Lung (tissue), 12 donors: ENCODE results near the gene MAGED4B. TPM values are rescaled to one million over a fixed set of nuclear protein-coding genes. Genes with fewer than 3 reads are reported as not detected.
"Not testable (repeated sequence)": the region's sequence is repeated elsewhere in the genome, so short reads cannot be mapped to it uniquely, and the experiment has no call there.

Experiments used
- ATAC-seq: fragments of 200-7000 bp; cut with Tn5 transposase; one replicate; pipeline ENCODE4 v1.9.1; 2020; ENCODE audit warnings: moderate number of reproducible peaks; ENCODE audit not compliant: insufficient read depth, low FRiP score
- DNase-seq, 3 donors: peaks; one replicate each; pipeline ENCODE4 v3.0.0-alpha.2; 2013 to 2017
- H3K27ac ChIP-seq, 2 donors: one replicate each; pipeline ENCODE4 v1.5.1; 2013; ENCODE audit warnings: mild to moderate bottlenecking in 2 of 2, moderate library complexity in 2 of 2, control low read depth in 1 of 2, inconsistent platforms in 1 of 2, low read depth in 1 of 2, low read length in 1 of 2
- H3K27me3 ChIP-seq, 3 donors: one replicate each; pipeline ENCODE4 v1.5.1; 2013; ENCODE audit warnings: low read length in 2 of 3; ENCODE audit not compliant: control insufficient read depth in 3 of 3, insufficient read depth in 3 of 3
- H3K36me3 ChIP-seq, 4 donors: one replicate each; pipeline ENCODE4 v1.5.1; 2013; ENCODE audit warnings: low read length in 4 of 4, mild to moderate bottlenecking in 1 of 4, moderate library complexity in 1 of 4; ENCODE audit not compliant: control insufficient read depth in 4 of 4, insufficient read depth in 4 of 4
- H3K4me1 ChIP-seq, 5 donors: one replicate each; pipeline ENCODE4 v1.5.1; 2013; ENCODE audit warnings: low read length in 5 of 5, mild to moderate bottlenecking in 2 of 5, moderate library complexity in 1 of 5; ENCODE audit not compliant: control insufficient read depth in 5 of 5, insufficient read depth in 5 of 5
- H3K4me3 ChIP-seq: one replicate; pipeline ENCODE4 v1.5.1; 2013; ENCODE audit warnings: mild to moderate bottlenecking, control low read depth, moderate library complexity
- H3K9ac ChIP-seq, 2 donors: one replicate each; pipeline ENCODE4 v1.5.1; 2013; ENCODE audit warnings: low read length in 2 of 2, control low read depth in 1 of 2; ENCODE audit not compliant: insufficient read depth in 1 of 2
- H3K9me3 ChIP-seq, 4 donors: one replicate each; pipeline ENCODE4 v1.5.1; 2013; ENCODE audit warnings: low read length in 3 of 4, mild to moderate bottlenecking in 1 of 4, moderate library complexity in 1 of 4; ENCODE audit not compliant: control insufficient read depth in 4 of 4, insufficient read depth in 3 of 4
- WGBS, 2 donors: extraction: QIAGEN DNeasy Blood & Tissue Kit; methylation state at CpG; one replicate each; pipeline ENCODE4 v1.1.7; 2013; 5-methylcytosine and 5-hydroxymethylcytosine counted together
- polyA plus RNA-seq, 2 donors: library from polyadenylated mRNA; stranded (reverse); fragments of 200-250 nt; gene quantifications; one replicate each; pipeline ENCODE4 v1.2.1, GENCODE V29; 2013
- total RNA-seq, 2 donors: library from RNA; depleted of rRNA in 1 of 2; stranded (reverse); fragments of >200 nt in 1 of 2; gene quantifications; one replicate each; pipeline ENCODE4 v1.2.1, GENCODE V29; 2014 to 2021
- TF ChIP-seq, protein P1 (sequence below): IDR thresholded peaks from 2 replicates; pipeline ENCODE4 v1.5.1; 2012; ENCODE audit warnings: mild to moderate bottlenecking; ENCODE audit errors: control extremely low read depth, extremely low read depth
- donor health status: control.
- donor health status: control.
- donor health status: Bipolar disorder and iron deficiency.
- donor health status: healthy.
- donor health status: DM: yes; HTN: yes; CAD: no.

The MAGED4B gene
- total and polyA plus RNA-seq, 4 donors, result 3.1 to 35.6 (median 11.9) TPM

DNA sequence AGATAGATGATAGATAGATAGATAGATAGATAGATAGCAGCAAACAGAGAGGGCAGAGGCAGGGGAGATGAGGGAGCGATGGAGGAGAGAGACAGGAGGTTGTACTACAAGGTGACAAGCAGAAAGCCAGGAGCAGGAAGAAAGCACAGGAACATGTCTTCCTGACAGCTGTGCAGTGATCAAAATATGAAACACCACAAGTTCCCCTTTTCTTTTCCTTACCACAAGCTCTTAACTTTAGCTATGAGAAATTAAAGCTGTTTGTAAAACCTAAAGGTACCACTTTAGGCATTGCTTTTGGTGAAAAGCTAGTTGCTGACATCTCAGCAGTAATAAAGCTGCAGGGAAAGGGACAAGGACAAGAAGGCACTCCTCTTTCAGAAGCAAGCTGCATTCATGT is 9.1 kb upstream of the MAGED4B start:
- Histone ChIP-seq H3K36me3 (no peaks in the 10 kb centered on the region), H3K27me3 (peaks cover 0 to 2% (median 0%) of the 10 kb centered on the region in 3 donors), H3K27ac (no peak overlapping the region), H3K4me3 (no peak overlapping the region), H3K9me3 (no peaks in the 10 kb centered on the region), H3K9ac (no peak overlapping the region), H3K4me1 (no peaks in the 10 kb centered on the region)
- WGBS, 2 donors, result 36 to 50% methylated on average over 1 of the region's 1 CpG
- TF ChIP-seq, protein P1, sequence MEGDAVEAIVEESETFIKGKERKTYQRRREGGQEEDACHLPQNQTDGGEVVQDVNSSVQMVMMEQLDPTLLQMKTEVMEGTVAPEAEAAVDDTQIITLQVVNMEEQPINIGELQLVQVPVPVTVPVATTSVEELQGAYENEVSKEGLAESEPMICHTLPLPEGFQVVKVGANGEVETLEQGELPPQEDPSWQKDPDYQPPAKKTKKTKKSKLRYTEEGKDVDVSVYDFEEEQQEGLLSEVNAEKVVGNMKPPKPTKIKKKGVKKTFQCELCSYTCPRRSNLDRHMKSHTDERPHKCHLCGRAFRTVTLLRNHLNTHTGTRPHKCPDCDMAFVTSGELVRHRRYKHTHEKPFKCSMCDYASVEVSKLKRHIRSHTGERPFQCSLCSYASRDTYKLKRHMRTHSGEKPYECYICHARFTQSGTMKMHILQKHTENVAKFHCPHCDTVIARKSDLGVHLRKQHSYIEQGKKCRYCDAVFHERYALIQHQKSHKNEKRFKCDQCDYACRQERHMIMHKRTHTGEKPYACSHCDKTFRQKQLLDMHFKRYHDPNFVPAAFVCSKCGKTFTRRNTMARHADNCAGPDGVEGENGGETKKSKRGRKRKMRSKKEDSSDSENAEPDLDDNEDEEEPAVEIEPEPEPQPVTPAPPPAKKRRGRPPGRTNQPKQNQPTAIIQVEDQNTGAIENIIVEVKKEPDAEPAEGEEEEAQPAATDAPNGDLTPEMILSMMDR, result no peak
- DNase-seq, result no peak
- no peak for ATAC-seq

DNA sequence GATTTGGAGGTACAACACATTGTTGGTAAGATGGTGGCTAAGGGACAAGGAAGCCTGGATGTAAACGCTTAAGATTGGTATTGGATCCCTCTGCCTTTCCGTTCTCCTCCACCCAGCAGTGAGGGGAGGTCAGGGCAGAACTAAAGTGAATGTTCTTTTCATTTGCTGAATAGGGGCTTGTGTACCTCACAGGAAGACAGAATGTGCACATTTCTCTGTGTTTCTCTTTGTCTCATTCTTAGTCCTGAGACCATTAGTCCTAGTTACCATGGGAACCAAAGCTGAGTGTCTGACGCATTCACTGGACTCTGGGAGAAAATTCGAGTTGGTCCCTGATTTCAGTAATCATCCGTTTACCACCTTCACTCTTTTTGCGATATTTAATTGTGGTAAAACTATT is 26.7 kb downstream of the MAGED4B start:
- not testable (repeated sequence) for H3K27ac ChIP-seq, DNase-seq, H3K4me1 ChIP-seq, ATAC-seq, H3K4me3 ChIP-seq, H3K27me3 ChIP-seq, H3K9ac ChIP-seq, H3K36me3 ChIP-seq, H3K9me3 ChIP-seq
- WGBS, 2 donors, result no CpG with 5 or more reads among the region's 6 CpGs

DNA sequence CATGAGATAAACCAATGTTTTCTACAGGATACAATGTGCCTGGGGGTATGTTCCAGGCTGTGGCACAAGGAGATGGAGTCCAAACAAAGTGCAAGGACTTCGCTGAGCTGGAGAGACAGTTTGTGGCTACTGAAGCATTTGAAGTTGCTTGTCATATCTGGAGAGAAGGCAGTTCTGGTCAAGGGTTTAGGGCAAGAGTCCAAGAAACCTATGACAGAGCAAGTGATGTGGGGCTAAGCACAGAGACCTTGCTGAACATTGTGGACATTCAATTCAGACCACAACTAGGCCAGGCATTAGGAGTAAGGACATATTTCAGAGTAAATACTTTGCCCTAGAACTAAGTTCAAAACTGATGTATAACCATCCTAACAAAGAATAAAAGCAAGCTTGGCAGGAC is 34.8 kb downstream of the MAGED4B start:
- peaks cover 0 to 3% (median 0%) of the 10 kb centered on the region in 4 donors for H3K9me3 ChIP-seq
- no peaks in the 10 kb centered on the region for H3K4me1 ChIP-seq
- no peaks in the 10 kb centered on the region for H3K36me3 ChIP-seq
- TF ChIP-seq, protein P1, result no peak
- DNase-seq (no peak), ATAC-seq (no peak)
- peaks cover 3 to 12% (median 4%) of the 10 kb centered on the region in 3 donors for H3K27me3 ChIP-seq
- H3K9ac ChIP-seq, result no peak overlapping the region
- H3K4me3 ChIP-seq, result no peak overlapping the region
- WGBS, 2 donors, result 58 to 100% methylated on average over 1 of the region's 1 CpG
- H3K27ac ChIP-seq, result no peak overlapping the region

DNA sequence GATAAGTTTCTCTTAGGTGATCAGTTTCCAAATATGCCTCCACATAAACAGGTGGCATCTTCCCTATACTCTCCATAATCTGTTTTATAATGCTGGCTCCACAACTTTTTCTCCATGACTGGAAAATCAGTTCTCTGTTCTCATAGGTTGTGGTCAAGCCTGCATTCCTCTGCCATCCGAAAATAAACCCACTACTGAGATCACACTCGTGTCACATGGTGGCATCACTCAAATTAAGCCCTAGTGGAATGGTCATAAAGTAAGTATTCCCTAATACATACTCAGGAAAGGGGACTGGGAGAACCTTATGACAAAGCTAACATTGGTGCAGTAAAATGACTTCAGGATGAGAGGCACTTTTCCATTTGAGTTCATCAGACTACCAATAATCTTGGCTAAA is 37.6 kb downstream of the MAGED4B start:
- no peak for ATAC-seq
- 50 to 85% methylated on average over 2 of the region's 2 CpGs for WGBS, 2 donors
- no peak for DNase-seq
- Histone ChIP-seq H3K9me3 (no peaks in the 10 kb centered on the region), H3K4me1 (no peaks in the 10 kb centered on the region), H3K27me3 (peaks cover 0 to 5% (median 0%) of the 10 kb centered on the region in 3 donors), H3K27ac (no peak overlapping the region), H3K9ac (no peak overlapping the region), H3K36me3 (no peaks in the 10 kb centered on the region), H3K4me3 (no peak overlapping the region)
- TF ChIP-seq, protein P1, result no peak
